Superior temporal gyrus (tissue), 1 donor: ENCODE measurements around the gene CELSR1.
"Not testable (repeated sequence)": the region's sequence is repeated elsewhere in the genome, so short reads cannot be mapped to it uniquely, and the experiment has no call there.

Experiments
- DNase-seq: peaks from one replicate; pipeline ENCODE4 v3.0.0-alpha.2; 2016; ENCODE audit errors: extremely low spot score

CELSR1 gene

GRCh38 chr22:46479046-46479445 is 58.4 kb downstream of the CELSR1 start:
- DNase-seq, result no peak

- no peak for DNase-seq
Measured at GRCh38 chr22:46478083-46478551, 59.3 kb downstream of the CELSR1 start.

- no peak for DNase-seq
Measured at GRCh38 chr22:46476547-46476941, 60.9 kb downstream of the CELSR1 start.

GRCh38 chr22:46473896-46474557 is 63.4 kb downstream of the CELSR1 start:
- no peak for DNase-seq

- no peak for DNase-seq
Measured at GRCh38 chr22:46473021-46473779, 64.2 kb downstream of the CELSR1 start.

- no peak for DNase-seq
Measured at GRCh38 chr22:46472722-46473016, 64.8 kb downstream of the CELSR1 start.

- no peak for DNase-seq
Measured at GRCh38 chr22:46471901-46472721, 65.3 kb downstream of the CELSR1 start.

- DNase-seq, result not testable (repeated sequence)
Measured at GRCh38 chr22:46471330-46471729, 66.1 kb downstream of the CELSR1 start.

GRCh38 chr22:46469711-46470110 is 67.7 kb downstream of the CELSR1 start:
- DNase-seq, result no peak

- DNase-seq, result no peak
Measured at GRCh38 chr22:46467006-46467405, 70.4 kb downstream of the CELSR1 start.

GRCh38 chr22:46466255-46466676 is 71.2 kb downstream of the CELSR1 start:
- DNase-seq, result no peak

GRCh38 chr22:46465793-46466192 is 71.6 kb downstream of the CELSR1 start:
- DNase-seq, result no peak

GRCh38 chr22:46465345-46465720 is 72.1 kb downstream of the CELSR1 start:
- DNase-seq, result no peak

GRCh38 chr22:46464701-46465344 is 72.6 kb downstream of the CELSR1 start:
- no peak for DNase-seq

- DNase-seq, result no peak
Measured at GRCh38 chr22:46464296-46464695, 73.1 kb downstream of the CELSR1 start.

- no peak for DNase-seq
Measured at GRCh38 chr22:46463435-46464227, 73.8 kb downstream of the CELSR1 start.

GRCh38 chr22:46462726-46463371 is 74.6 kb downstream of the CELSR1 start:
- DNase-seq, result peak; percentile 45

GRCh38 chr22:46461566-46462180 is 75.7 kb downstream of the CELSR1 start:
- no peak for DNase-seq

- DNase-seq, result no peak
Measured at GRCh38 chr22:46460857-46461256, 76.6 kb downstream of the CELSR1 start.

GRCh38 chr22:46459347-46460065 is 77.9 kb downstream of the CELSR1 start:
- DNase-seq, result no peak
